IPS-18a (cell line): ENCODE measurements around the gene CNTN3.

Experiments used
- H3K27ac ChIP-seq: one replicate; pipeline ENCODE4 v1.5.1; 2013; ENCODE audit warnings: low read length
- H3K27me3 ChIP-seq: one replicate; pipeline ENCODE4 v1.6.1; 2013; ENCODE audit warnings: mild to moderate bottlenecking, low read length; ENCODE audit not compliant: control insufficient read depth, insufficient read depth
- H3K36me3 ChIP-seq: one replicate; pipeline ENCODE4 v1.6.1; 2013; ENCODE audit warnings: low read depth, low read length; ENCODE audit not compliant: control insufficient read depth
- H3K4me1 ChIP-seq: one replicate; pipeline ENCODE4 v1.6.1; 2013; ENCODE audit warnings: low read depth, low read length; ENCODE audit not compliant: control insufficient read depth
- H3K4me3 ChIP-seq: one replicate; pipeline ENCODE4 v1.5.1; 2013; ENCODE audit warnings: low read length
- H3K9ac ChIP-seq: one replicate; pipeline ENCODE4 v1.6.1; 2013; ENCODE audit warnings: mild to moderate bottlenecking, low read length, moderate library complexity
- H3K9me3 ChIP-seq: one replicate; pipeline ENCODE4 v1.6.1; 2013; ENCODE audit warnings: low read depth, low read length; ENCODE audit not compliant: control insufficient read depth

The CNTN3 gene

GRCh38 chr3:74614107-74614967 is at the start of gene CNTN3:
Gene CNTN3 (minus strand): TSS chr3:74614659. CDS start chr3:74521112, 93,547 bp downstream.
- no peaks in the 10 kb centered on the region for H3K9me3 ChIP-seq
- H3K27me3 ChIP-seq, result peaks cover 55% of the 10 kb centered on the region
- peaks cover 7% of the 10 kb centered on the region for H3K4me1 ChIP-seq
- H3K27ac ChIP-seq, result no peak within 1 kb of the TSS
- no peaks in the 10 kb centered on the region for H3K36me3 ChIP-seq
- no peak within 1 kb of the TSS for H3K9ac ChIP-seq
- H3K4me3 ChIP-seq, result peak within 1 kb of the TSS; percentile 48

- Histone ChIP-seq H3K4me3 (no peak overlapping the region), H3K27me3 (no peaks in the 10 kb centered on the region), H3K9ac (no peak overlapping the region), H3K4me1 (no peaks in the 10 kb centered on the region), H3K27ac (no peak overlapping the region), H3K36me3 (no peaks in the 10 kb centered on the region), H3K9me3 (peaks cover 3% of the 10 kb centered on the region)
Observed at GRCh38 chr3:74663178-74663577, 48.7 kb upstream of the CNTN3 start.

GRCh38 chr3:74661672-74662071 is 47.2 kb upstream of the CNTN3 start:
- no peaks in the 10 kb centered on the region for H3K36me3 ChIP-seq
- H3K9me3 ChIP-seq, result no peaks in the 10 kb centered on the region
- H3K9ac ChIP-seq, result no peak overlapping the region
- H3K4me1 ChIP-seq, result no peaks in the 10 kb centered on the region
- H3K27ac ChIP-seq, result no peak overlapping the region
- no peaks in the 10 kb centered on the region for H3K27me3 ChIP-seq
- H3K4me3 ChIP-seq, result no peak overlapping the region

- Histone ChIP-seq H3K9ac (no peak overlapping the region), H3K9me3 (no peaks in the 10 kb centered on the region), H3K27me3 (no peaks in the 10 kb centered on the region), H3K27ac (no peak overlapping the region), H3K36me3 (no peaks in the 10 kb centered on the region), H3K4me3 (no peak overlapping the region), H3K4me1 (no peaks in the 10 kb centered on the region)
Observed at GRCh38 chr3:74651885-74652284, 37.4 kb upstream of the CNTN3 start.

- Histone ChIP-seq H3K27me3 (no peaks in the 10 kb centered on the region), H3K36me3 (no peaks in the 10 kb centered on the region), H3K9me3 (no peaks in the 10 kb centered on the region)
Observed at GRCh38 chr3:74651292-74651691, 36.8 kb upstream of the CNTN3 start.

GRCh38 chr3:74648107-74648506 is 33.6 kb upstream of the CNTN3 start:
- no peaks in the 10 kb centered on the region for H3K9me3 ChIP-seq
- no peaks in the 10 kb centered on the region for H3K4me1 ChIP-seq
- no peak overlapping the region for H3K4me3 ChIP-seq
- no peak overlapping the region for H3K9ac ChIP-seq
- no peaks in the 10 kb centered on the region for H3K27me3 ChIP-seq
- H3K36me3 ChIP-seq, result no peaks in the 10 kb centered on the region
- no peak overlapping the region for H3K27ac ChIP-seq

More at GRCh38 chr3:74651292-74651691, 36.8 kb upstream of the CNTN3 start:
- Histone ChIP-seq H3K4me3 (no peak overlapping the region), H3K9ac (no peak overlapping the region), H3K4me1 (no peaks in the 10 kb centered on the region), H3K27ac (no peak overlapping the region)

- Histone ChIP-seq H3K27me3 (no peaks in the 10 kb centered on the region), H3K27ac (no peak overlapping the region), H3K4me3 (no peak overlapping the region), H3K9ac (no peak overlapping the region), H3K4me1 (no peaks in the 10 kb centered on the region), H3K9me3 (no peaks in the 10 kb centered on the region), H3K36me3 (no peaks in the 10 kb centered on the region)
Observed at GRCh38 chr3:74646094-74646493, 31.6 kb upstream of the CNTN3 start.

- Histone ChIP-seq H3K27me3 (no peaks in the 10 kb centered on the region), H3K4me1 (no peaks in the 10 kb centered on the region), H3K36me3 (no peaks in the 10 kb centered on the region), H3K4me3 (no peak overlapping the region), H3K9me3 (no peaks in the 10 kb centered on the region), H3K27ac (no peak overlapping the region), H3K9ac (no peak overlapping the region)
Observed at GRCh38 chr3:74643636-74644035, 29.2 kb upstream of the CNTN3 start.

- no peak overlapping the region for H3K9ac ChIP-seq
- H3K4me3 ChIP-seq, result no peak overlapping the region
- H3K27ac ChIP-seq, result no peak overlapping the region
Observed at GRCh38 chr3:74642876-74643275, 28.4 kb upstream of the CNTN3 start.

GRCh38 chr3:74640211-74640610 is 25.8 kb upstream of the CNTN3 start:
- no peaks in the 10 kb centered on the region for H3K36me3 ChIP-seq
- H3K27ac ChIP-seq, result no peak overlapping the region
- no peaks in the 10 kb centered on the region for H3K4me1 ChIP-seq
- no peaks in the 10 kb centered on the region for H3K9me3 ChIP-seq
- H3K27me3 ChIP-seq, result no peaks in the 10 kb centered on the region
- H3K4me3 ChIP-seq, result no peak overlapping the region
- H3K9ac ChIP-seq, result no peak overlapping the region

More at GRCh38 chr3:74642876-74643275, 28.4 kb upstream of the CNTN3 start:
- H3K27me3 ChIP-seq, result no peaks in the 10 kb centered on the region
- H3K4me1 ChIP-seq, result no peaks in the 10 kb centered on the region
- H3K9me3 ChIP-seq, result no peaks in the 10 kb centered on the region
- H3K36me3 ChIP-seq, result no peaks in the 10 kb centered on the region

- H3K9me3 ChIP-seq, result no peaks in the 10 kb centered on the region
- H3K27me3 ChIP-seq, result no peaks in the 10 kb centered on the region
- H3K9ac ChIP-seq, result no peak overlapping the region
- no peaks in the 10 kb centered on the region for H3K4me1 ChIP-seq
- H3K4me3 ChIP-seq, result no peak overlapping the region
- H3K27ac ChIP-seq, result no peak overlapping the region
- H3K36me3 ChIP-seq, result no peaks in the 10 kb centered on the region
Observed at GRCh38 chr3:74639681-74640080, 25.2 kb upstream of the CNTN3 start.

- no peaks in the 10 kb centered on the region for H3K27me3 ChIP-seq
- H3K4me3 ChIP-seq, result no peak overlapping the region
- no peaks in the 10 kb centered on the region for H3K4me1 ChIP-seq
- H3K27ac ChIP-seq, result no peak overlapping the region
- H3K9ac ChIP-seq, result no peak overlapping the region
- no peaks in the 10 kb centered on the region for H3K36me3 ChIP-seq
- no peaks in the 10 kb centered on the region for H3K9me3 ChIP-seq
Observed at GRCh38 chr3:74636981-74637380, 22.5 kb upstream of the CNTN3 start.
